Measurements from ENCODE around the gene LAMA5.

DNA sequence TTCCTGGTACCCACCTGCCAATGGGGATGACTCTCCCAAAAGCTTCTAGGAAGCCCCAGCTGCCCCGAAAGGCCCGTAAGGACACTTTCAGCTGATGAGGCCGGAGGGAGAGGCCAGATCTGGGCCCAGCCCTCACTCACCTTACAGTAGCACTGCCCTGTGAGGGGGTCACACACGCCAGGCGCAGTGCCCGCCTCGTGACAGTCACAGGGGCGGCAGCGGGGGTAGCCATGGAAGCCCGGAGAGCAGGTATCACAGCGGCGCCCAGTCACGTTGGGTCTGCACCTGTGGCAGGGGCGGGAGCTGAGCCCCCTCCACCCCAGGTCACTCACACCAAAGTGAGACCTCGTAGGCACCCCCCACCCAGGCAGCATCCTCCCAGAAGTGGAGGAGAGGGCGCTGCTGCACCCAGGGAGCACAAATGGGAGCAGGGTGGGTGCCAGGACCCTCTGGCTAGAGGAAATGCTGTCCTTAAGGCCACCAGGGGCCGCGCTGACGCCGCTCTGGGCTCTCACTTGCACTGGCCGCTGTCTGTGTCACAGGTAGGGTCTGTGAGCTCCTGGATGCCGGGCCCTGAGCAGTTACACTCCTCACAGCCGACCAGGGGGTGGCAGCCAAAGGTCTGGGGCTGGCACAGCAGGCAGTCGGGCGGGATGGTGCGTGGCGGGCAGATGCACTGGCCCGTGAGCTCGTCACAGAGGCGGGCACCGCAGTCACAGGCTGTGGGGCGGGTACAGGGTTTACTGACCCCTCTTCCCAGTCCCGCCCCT lies 39.2 kb downstream of the LAMA5 start:
- TF ChIP-seq, protein P1, sequence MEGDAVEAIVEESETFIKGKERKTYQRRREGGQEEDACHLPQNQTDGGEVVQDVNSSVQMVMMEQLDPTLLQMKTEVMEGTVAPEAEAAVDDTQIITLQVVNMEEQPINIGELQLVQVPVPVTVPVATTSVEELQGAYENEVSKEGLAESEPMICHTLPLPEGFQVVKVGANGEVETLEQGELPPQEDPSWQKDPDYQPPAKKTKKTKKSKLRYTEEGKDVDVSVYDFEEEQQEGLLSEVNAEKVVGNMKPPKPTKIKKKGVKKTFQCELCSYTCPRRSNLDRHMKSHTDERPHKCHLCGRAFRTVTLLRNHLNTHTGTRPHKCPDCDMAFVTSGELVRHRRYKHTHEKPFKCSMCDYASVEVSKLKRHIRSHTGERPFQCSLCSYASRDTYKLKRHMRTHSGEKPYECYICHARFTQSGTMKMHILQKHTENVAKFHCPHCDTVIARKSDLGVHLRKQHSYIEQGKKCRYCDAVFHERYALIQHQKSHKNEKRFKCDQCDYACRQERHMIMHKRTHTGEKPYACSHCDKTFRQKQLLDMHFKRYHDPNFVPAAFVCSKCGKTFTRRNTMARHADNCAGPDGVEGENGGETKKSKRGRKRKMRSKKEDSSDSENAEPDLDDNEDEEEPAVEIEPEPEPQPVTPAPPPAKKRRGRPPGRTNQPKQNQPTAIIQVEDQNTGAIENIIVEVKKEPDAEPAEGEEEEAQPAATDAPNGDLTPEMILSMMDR (IDR thresholded peaks at IDR 0.05; ENCODE audit: low read depth, low read length): no peak
- TF ChIP-seq EZH2phosphoT487 (IDR thresholded peaks at IDR 0.05; ENCODE audit: low read depth): no peak

All from OCI-LY3 (cell line).